Fibroblast of skin of left biceps (primary cell): ENCODE measurements around the gene MAGI1.
"Not testable (repeated sequence)": the region's sequence is repeated elsewhere in the genome, so short reads cannot be mapped to it uniquely, and the experiment has no call there.

Source experiments
- DNase-seq, 2 experiments: peaks; one replicate each; pipeline ENCODE4 v3.0.0-alpha.2; 2013; ENCODE audit warnings: low read depth in 2 of 2

MAGI1 gene

GRCh38 chr3:65625305-65625704 lies 413.4 kb downstream of the MAGI1 start:
- no peak for DNase-seq

- no peak for DNase-seq
Observed at GRCh38 chr3:65623362-65623761, 415.4 kb downstream of the MAGI1 start.

DNA sequence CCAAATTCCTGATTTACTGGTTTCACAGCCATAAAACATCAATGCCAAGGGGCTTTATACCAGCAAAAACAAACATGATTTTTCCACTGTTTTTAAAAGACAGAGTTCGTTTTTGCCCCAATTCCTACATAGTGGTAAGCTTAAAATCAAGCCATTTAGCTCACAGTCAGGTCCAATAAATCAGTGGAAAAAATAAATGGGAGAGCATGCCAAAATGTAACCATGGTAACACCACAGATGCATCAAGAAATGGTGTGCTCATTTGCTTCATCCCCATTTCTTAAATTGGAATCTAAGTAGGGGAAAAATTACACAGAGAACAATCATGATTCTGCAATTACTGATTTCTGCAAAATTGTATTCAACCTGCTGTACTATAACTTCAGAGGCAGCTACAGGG lies 418.8 kb downstream of the MAGI1 start:
- no peak for DNase-seq

- no peak for DNase-seq
Observed at GRCh38 chr3:65619451-65619881, 419.3 kb downstream of the MAGI1 start.

DNA sequence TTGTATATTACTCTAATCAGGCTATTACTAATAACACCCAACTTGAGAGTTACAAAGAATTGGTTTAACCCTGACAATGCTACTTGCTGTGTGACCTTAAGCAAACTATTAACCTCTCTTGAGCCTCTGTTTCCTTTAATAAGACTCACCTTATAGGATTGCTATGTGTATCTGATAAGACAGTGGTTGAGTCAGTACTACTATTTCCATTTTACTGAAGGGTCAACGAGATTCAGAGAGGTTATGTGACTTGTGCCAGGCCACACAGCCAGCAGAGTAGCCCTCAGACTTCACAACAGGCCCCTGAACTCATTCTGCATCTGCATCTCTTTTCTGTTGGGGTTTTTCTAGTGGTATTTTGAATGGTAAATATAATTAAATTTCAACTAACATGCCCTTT lies 420.1 kb downstream of the MAGI1 start:
- DNase-seq: no peak

DNA sequence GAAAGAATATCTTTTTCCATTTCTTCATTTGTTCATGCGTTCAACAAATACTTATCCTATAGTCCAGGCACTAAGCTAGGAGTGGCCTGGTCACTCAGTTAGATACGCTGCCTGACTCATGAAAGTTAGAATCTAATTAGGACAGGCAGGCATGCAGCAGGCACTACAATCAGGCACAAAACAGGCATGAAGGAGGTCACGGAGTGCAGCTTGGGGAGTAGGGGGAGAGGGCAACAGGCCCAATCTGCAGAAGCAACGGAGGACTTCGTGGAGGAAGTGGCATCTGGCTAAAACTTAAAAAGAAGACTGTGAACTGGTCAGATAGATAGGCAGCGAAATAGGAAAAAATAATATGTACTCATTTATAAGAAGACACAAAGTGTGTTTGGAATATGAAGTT lies 420.9 kb downstream of the MAGI1 start:
- no peak for DNase-seq

GRCh38 chr3:65617209-65617608 lies 421.5 kb downstream of the MAGI1 start:
- DNase-seq: no peak

- no peak for DNase-seq
Observed at GRCh38 chr3:65616563-65616962, 422.2 kb downstream of the MAGI1 start.

- DNase-seq: no peak
Observed at GRCh38 chr3:65615329-65615728, 423.4 kb downstream of the MAGI1 start.

DNA sequence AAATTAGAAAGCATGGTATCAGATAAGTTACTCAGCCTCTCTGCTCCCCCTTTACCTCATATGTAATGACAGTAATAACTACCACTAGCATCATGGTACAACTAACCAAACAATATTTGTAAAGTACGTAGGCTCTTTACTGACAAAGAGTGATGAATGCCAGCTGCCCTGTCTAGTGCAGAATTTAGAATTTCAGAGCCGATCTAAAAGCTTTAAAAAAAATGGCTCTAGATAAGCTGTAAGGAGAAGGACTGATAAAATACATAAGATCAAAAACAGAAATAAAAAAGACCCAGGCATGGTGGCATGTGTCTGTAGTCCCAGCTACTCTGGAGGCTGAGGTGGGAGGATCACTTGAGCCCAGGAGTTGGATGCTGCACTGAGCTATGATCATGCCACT lies 424.1 kb downstream of the MAGI1 start:
- no peak for DNase-seq

DNA sequence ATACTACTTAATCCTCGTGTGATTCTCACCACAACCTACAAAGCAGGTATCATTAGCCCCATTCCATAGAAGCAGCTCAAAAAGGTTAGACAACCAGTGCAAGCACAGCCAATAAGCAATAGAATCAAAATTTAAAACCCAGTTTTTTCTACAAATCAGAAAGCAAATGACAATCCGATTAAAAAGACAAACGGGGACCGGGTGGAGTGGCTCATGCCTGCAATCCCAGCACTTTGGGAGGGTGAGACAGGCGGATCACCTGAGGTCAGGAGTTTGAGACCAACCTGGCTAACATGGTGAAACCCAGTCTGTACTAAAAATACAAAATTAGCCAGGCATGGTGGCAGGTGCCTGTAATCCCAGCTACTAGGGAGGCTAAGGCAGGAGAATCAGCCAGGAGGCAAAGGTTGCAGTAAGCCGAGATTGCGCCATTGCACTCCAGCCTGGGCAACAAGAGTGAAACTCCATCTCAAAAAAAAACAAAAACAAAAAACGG lies 430.7 kb downstream of the MAGI1 start:
- DNase-seq: not testable (repeated sequence)

- no peak for DNase-seq
Observed at GRCh38 chr3:65607101-65607500, 431.6 kb downstream of the MAGI1 start.

DNA sequence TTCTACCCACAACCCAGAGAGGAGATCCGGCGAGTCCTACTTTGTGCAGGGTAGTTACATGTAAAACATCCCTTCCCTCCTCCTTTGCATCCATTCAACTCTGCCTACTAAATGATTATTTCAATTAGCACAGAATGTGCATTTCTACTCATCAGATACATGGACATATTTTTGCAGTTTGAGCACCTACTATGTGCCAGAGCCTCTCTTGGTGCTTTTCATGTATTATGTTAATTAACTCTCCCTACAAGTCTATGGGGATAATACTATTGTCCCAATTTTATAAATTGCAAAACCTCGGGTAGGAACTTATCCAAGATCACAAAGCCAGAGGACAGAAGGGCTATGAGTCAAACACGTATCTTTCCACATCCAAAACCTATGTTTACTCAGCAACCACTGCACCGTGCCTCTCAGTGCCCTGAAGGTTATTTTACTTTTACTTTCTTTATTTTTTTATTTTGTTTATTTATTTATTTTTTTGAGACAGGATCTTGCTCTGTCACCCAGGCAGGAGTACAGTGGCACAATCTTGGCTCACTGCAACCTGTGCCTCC lies 432.8 kb downstream of the MAGI1 start:
- DNase-seq: no peak

GRCh38 chr3:65604863-65605526 lies 433.7 kb downstream of the MAGI1 start:
- peak; percentile 75 to 77 for DNase-seq

GRCh38 chr3:65603631-65604030 lies 435.1 kb downstream of the MAGI1 start:
- DNase-seq: no peak

GRCh38 chr3:65600888-65601287 lies 437.8 kb downstream of the MAGI1 start:
- no peak for DNase-seq

GRCh38 chr3:65597952-65598413 lies 440.7 kb downstream of the MAGI1 start:
- DNase-seq: no peak

- no peak for DNase-seq
Observed at GRCh38 chr3:65597226-65597951, 441.3 kb downstream of the MAGI1 start.

DNA sequence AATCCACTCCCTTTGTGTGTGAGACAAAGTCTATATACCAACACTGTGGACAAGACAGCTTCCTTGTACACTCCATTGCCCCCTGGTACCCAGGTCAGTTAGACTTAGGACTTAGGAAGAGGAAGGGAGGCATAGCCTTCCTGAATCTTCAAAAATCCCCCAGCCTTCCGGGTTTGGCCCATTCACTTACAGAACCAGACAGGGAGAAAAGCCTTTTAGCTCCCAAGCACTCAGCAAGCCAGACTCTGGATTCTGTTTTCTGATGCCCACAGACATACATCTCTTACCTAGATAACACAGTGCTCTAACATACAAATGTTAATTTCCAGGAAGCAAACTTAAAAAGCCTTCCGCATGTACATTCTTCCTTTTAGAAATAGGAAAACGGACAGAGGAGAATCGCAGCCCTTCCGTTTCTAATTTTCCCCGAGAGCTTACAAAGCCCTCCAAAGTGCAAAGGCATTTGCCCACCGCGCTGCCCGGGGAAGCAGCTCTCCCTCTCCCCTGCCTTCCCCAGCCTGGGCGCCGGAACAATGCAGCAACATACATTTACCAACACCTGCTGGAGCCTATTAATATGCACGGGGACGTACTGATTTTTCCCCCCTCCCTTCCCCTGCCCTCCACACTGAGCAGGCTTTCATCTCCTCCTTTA lies 442.0 kb downstream of the MAGI1 start:
- DNase-seq: no peak

DNA sequence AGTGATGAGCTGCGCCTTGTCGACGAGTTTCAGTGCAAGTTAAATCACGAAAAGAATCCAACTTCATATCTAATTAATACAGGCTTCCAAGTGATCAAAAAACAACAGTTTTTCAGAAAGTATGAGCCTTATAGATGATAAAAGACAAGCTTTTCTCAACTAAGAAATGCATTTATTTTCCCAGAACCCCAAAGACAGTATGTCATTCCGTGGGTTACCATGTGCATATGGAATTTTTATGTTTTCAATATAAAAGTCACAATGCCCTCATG lies 442.8 kb downstream of the MAGI1 start:
- no peak for DNase-seq

DNA sequence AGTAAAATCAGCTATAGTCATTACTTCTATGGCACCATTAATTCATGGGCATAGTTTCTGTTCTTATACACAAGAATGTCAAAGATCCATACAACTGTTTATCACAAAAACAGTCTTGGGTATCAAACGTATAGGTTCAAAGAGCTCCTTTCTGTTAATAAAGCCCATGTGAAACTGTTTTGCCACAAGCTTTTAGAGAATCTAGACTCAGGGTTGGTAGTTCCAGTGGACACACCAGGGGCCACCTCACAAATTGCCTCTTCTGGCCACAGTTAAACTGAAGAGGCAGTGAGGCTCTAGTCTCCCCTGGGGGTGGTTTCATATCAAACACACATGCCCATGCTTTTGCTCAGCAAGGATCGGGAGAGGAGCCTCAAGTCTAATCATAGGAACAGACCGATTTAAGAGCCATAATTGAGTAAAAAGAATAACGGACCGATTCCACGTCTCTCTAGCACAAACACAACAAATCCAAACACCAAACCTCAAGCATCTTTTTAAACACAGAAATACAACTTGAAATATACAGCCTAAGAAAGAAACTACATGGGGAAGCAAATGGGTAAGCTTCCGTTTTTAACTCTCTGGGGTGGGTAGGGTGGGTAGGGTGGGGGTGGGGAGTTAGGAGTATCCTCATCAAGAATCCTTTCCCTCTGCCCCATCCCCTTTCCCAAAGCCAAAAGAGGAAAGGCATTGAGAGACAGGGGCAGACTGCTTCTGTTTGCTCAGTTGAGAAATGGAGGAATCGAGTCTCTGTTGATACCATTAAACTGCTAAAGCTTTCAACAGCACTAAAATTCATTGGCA lies 443.3 kb downstream of the MAGI1 start:
- DNase-seq: no peak
